GM23338 (cell line): ENCODE data around the gene SLC39A10. TPM values are rescaled to one million over a fixed set of nuclear protein-coding genes. Genes with fewer than 3 reads are reported as not detected.

Experiments used
- ATAC-seq: fragments of 200-7000 bp; cut with Tn5 transposase; 3 replicates; pipeline ENCODE4 v1.9.1; 2020
- DNase-seq: peaks from one replicate; pipeline ENCODE4 v3.0.0-alpha.2; 2015; ENCODE audit warnings: low spot score
- H2AFZ ChIP-seq: fragments of 200-600 bp; sonication (generic); 2 replicates; pipeline ENCODE4 v1.8.0; 2016; ENCODE audit warnings: antibody characterized with exemption, mild to moderate bottlenecking, moderate library complexity
- H3F3A ChIP-seq: fragments of 200-600 bp; sonication (generic); replicated peaks from 2 replicates; pipeline ENCODE4 v1.8.0; 2017; ENCODE audit warnings: antibody characterized with exemption, mixed run types, low read depth
- H3K27ac ChIP-seq: fragments of 200-600 bp; sonication (generic); 2 replicates; pipeline ENCODE4 v1.6.1; 2016; ENCODE audit warnings: low read depth
- H3K27me3 ChIP-seq: fragments of 200-600 bp; sonication (generic); 2 replicates; pipeline ENCODE4 v1.8.0; 2016; ENCODE audit warnings: mild to moderate bottlenecking, mixed run types, moderate library complexity; ENCODE audit not compliant: insufficient read depth
- H3K36me3 ChIP-seq: fragments of 200-600 bp; sonication (generic); 2 replicates; pipeline ENCODE4 v1.8.0; 2016; ENCODE audit warnings: mild to moderate bottlenecking; ENCODE audit not compliant: insufficient read depth
- H3K4me1 ChIP-seq: fragments of 200-600 bp; sonication (generic); 2 replicates; pipeline ENCODE4 v1.8.0; 2016; ENCODE audit warnings: mild to moderate bottlenecking, moderate library complexity; ENCODE audit not compliant: insufficient read depth
- H3K4me2 ChIP-seq: fragments of 200-600 bp; sonication (generic); 2 replicates; pipeline ENCODE4 v1.7.1; 2017; ENCODE audit warnings: mixed run types
- H3K4me3 ChIP-seq: fragments of 200-600 bp; sonication (generic); 2 replicates; pipeline ENCODE4 v1.6.1; 2016; ENCODE audit warnings: mixed run types
- H3K79me2 ChIP-seq: fragments of 200-600 bp; sonication (generic); replicated peaks from 2 replicates; pipeline ENCODE4 v1.8.0; 2017; ENCODE audit warnings: mild to moderate bottlenecking; ENCODE audit not compliant: insufficient read depth
- H3K9me2 ChIP-seq: fragments of 200-600 bp; sonication (generic); 2 replicates; pipeline ENCODE4 v1.8.0; 2017; ENCODE audit not compliant: insufficient read depth
- H4K20me1 ChIP-seq: fragments of 200-600 bp; sonication (generic); replicated peaks from 2 replicates; pipeline ENCODE4 v1.8.0; 2017; ENCODE audit warnings: mild to moderate bottlenecking; ENCODE audit not compliant: insufficient read depth
- H3K27ac Mint-ChIP-seq: 2 replicates; pipeline ENCODE4 v1.8.0; 2020; ENCODE audit warnings: inconsistent platforms, mild to moderate bottlenecking, moderate library complexity, mixed read lengths
- H3K27me3 Mint-ChIP-seq: 3 replicates; pipeline ENCODE4 v1.8.0; 2022; ENCODE audit warnings: low read depth, mild to moderate bottlenecking, moderate library complexity, mixed read lengths, inconsistent platforms; ENCODE audit not compliant: insufficient read depth, poor library complexity
- H3K36me3 Mint-ChIP-seq: 3 replicates; pipeline ENCODE4 v1.8.0; 2021; ENCODE audit warnings: low read depth, mild to moderate bottlenecking, inconsistent platforms, moderate library complexity, mixed read lengths
- H3K4me1 Mint-ChIP-seq: 3 replicates; pipeline ENCODE4 v1.8.0; 2020; ENCODE audit warnings: mild to moderate bottlenecking, inconsistent platforms, mixed read lengths
- H3K4me3 Mint-ChIP-seq: 3 replicates; pipeline ENCODE4 v1.8.0; 2021; ENCODE audit warnings: moderate library complexity, mild to moderate bottlenecking, inconsistent platforms, mixed read lengths
- H3K9me3 Mint-ChIP-seq: 3 replicates; pipeline ENCODE4 v1.8.0; 2020; ENCODE audit warnings: moderate library complexity, mild to moderate bottlenecking, inconsistent platforms, mixed read lengths
- CREB1 ChIP-seq: fragments of 250-450 bp; sonication (Bioruptor Pico); IDR thresholded peaks from 2 replicates; pipeline ENCODE4 v1.5.0; 2020; ENCODE audit warnings: low read depth, mild to moderate bottlenecking, moderate library complexity
- EZH2 ChIP-seq: fragments of 200-600 bp; sonication (generic); IDR thresholded peaks from one replicate; pipeline ENCODE4 v1.8.0; 2017; ENCODE audit warnings: antibody characterized with exemption, mild to moderate bottlenecking, low read depth; ENCODE audit not compliant: unreplicated experiment
- EZH2phosphoT487 ChIP-seq: fragments of 200-600 bp; sonication (generic); IDR thresholded peaks from one replicate; pipeline ENCODE4 v1.8.1; 2018; ENCODE audit warnings: antibody characterized with exemption; ENCODE audit not compliant: unreplicated experiment
- JUNB ChIP-seq: IDR thresholded peaks from one replicate; pipeline ENCODE4 v1.6.1; 2016; ENCODE audit warnings: antibody characterized with exemption; ENCODE audit not compliant: unreplicated experiment
- NANOG ChIP-seq: IDR thresholded peaks from 2 replicates; pipeline ENCODE4 v1.6.1; 2016; ENCODE audit warnings: antibody characterized with exemption, borderline replicate concordance
- POLR2AphosphoS5 ChIP-seq: IDR thresholded peaks from 2 replicates; pipeline ENCODE4 v1.6.1; 2016; ENCODE audit warnings: antibody characterized with exemption, low read depth
- STAT1 ChIP-seq: IDR thresholded peaks from one replicate; pipeline ENCODE4 v1.6.1; 2016; ENCODE audit warnings: antibody characterized with exemption; ENCODE audit not compliant: unreplicated experiment
- ZNF114 ChIP-seq: fragments of 250-450 bp; sonication (Bioruptor Pico); IDR thresholded peaks from 2 replicates; pipeline ENCODE4 v1.5.0; 2020; ENCODE audit warnings: mild to moderate bottlenecking, moderate library complexity
- ZNF331 ChIP-seq: fragments of 250-450 bp; sonication (Bioruptor Pico); IDR thresholded peaks from 2 replicates; pipeline ENCODE4 v1.5.0; 2020; ENCODE audit warnings: low read depth, mild to moderate bottlenecking, moderate library complexity
- polyA plus RNA-seq: library from polyadenylated mRNA; unstranded; fragments of >200 nt; fragmentation: Nextera tagmentation; extraction: Ambion mirVana; gene quantifications from 2 replicates; pipeline ENCODE4 v1.2.1, GENCODE V29; 2016
- total RNA-seq: library from RNA; depleted of rRNA; stranded (reverse); fragments of >200 nt; shearing (Covaris generic); gene quantifications from 2 replicates; pipeline ENCODE4 v1.2.3, GENCODE V29; 2014
- TF ChIP-seq, protein P1 (sequence below), 2 experiments: fragments of 200-600 bp in 1 of 2; sonication (generic) in 1 of 2; conservative IDR thresholded peaks; 2 replicates each; pipeline versions ENCODE4 v1.5.1 to v1.6.1; 2016 to 2017; ENCODE audit warnings: antibody characterized with exemption in 2 of 2, low read depth in 2 of 2, mild to moderate bottlenecking in 2 of 2, moderate library complexity in 1 of 2
- TF ChIP-seq, protein P2 (sequence below): IDR thresholded peaks from one replicate; pipeline ENCODE4 v1.6.1; 2018; ENCODE audit warnings: antibody characterized with exemption; ENCODE audit not compliant: unreplicated experiment
- TF ChIP-seq, protein P3 (sequence below): IDR thresholded peaks from 2 replicates; pipeline ENCODE4 v1.6.1; 2016; ENCODE audit warnings: antibody characterized with exemption
- TF ChIP-seq, protein P4 (sequence below): fragments of 250-450 bp; sonication (Bioruptor Pico); IDR thresholded peaks from 2 replicates; pipeline ENCODE4 v1.5.0; 2020; ENCODE audit warnings: mild to moderate bottlenecking, moderate library complexity

Gene SLC39A10
- total and polyA plus RNA-seq, 2 experiments from 2014 or later: 261 to 356 TPM

DNA sequence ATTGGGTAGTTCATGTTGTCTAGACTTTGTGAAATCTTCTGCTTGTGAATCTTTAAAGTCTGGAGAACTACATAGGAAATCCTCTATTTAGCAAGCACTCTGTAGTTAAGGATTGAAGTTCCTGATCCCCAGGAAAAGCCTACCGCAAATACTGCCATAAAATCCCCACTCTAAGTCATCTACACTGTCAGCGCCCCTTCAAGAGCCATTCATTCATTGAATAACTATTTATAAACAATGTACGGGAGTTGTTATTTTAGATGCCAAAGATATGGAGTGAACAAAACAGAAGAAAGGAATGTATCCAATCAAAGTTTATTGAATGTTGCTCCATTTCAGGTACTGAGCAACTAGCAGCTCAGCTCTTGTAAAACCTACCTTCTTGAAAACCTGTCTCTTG is 36.5 kb upstream of the SLC39A10 start:
- peaks cover 14% of the 10 kb centered on the region for H3K36me3 Mint-ChIP-seq

More for the DNA sequence above, 36.5 kb upstream of the SLC39A10 start:
- Histone ChIP-seq H3K9me2 (no peaks in the 10 kb centered on the region), H2AFZ (no peak overlapping the region), H3F3A (no peaks in the 10 kb centered on the region), H4K20me1 (no peaks in the 10 kb centered on the region; the same call in 1 of the 2 replicates), H3K4me3 (no peak overlapping the region), H3K4me1 (peaks cover 33% of the 10 kb centered on the region), H3K4me2 (no peak overlapping the region), H3K27ac (peak overlapping the region; percentile 3; the same call in 1 of the 2 replicates), H3K27me3 (no peaks in the 10 kb centered on the region), H3K36me3 (no peaks in the 10 kb centered on the region), H3K79me2 (peaks cover 68% of the 10 kb centered on the region)
- Mint-ChIP-seq H3K9me3 (no peaks in the 10 kb centered on the region), H3K27me3 (peaks cover 8% of the 10 kb centered on the region), H3K27ac (peak overlapping the region; percentile 50; the same call in 1 of the 2 replicates), H3K4me3 (no peak overlapping the region), H3K4me1 (peaks cover 27% of the 10 kb centered on the region)
- ATAC-seq (no peak), DNase-seq (no peak)
- TF ChIP-seq NANOG: no peak
- TF ChIP-seq JUNB: no peak
- TF ChIP-seq ZNF114: no peak
- no peak for TF ChIP-seq EZH2
- TF ChIP-seq, protein P1, sequence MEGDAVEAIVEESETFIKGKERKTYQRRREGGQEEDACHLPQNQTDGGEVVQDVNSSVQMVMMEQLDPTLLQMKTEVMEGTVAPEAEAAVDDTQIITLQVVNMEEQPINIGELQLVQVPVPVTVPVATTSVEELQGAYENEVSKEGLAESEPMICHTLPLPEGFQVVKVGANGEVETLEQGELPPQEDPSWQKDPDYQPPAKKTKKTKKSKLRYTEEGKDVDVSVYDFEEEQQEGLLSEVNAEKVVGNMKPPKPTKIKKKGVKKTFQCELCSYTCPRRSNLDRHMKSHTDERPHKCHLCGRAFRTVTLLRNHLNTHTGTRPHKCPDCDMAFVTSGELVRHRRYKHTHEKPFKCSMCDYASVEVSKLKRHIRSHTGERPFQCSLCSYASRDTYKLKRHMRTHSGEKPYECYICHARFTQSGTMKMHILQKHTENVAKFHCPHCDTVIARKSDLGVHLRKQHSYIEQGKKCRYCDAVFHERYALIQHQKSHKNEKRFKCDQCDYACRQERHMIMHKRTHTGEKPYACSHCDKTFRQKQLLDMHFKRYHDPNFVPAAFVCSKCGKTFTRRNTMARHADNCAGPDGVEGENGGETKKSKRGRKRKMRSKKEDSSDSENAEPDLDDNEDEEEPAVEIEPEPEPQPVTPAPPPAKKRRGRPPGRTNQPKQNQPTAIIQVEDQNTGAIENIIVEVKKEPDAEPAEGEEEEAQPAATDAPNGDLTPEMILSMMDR (conservative IDR thresholded peaks at IDR 0.05; ENCODE audit: low read depth in 2 of 2): no peak
- TF ChIP-seq, protein P2, sequence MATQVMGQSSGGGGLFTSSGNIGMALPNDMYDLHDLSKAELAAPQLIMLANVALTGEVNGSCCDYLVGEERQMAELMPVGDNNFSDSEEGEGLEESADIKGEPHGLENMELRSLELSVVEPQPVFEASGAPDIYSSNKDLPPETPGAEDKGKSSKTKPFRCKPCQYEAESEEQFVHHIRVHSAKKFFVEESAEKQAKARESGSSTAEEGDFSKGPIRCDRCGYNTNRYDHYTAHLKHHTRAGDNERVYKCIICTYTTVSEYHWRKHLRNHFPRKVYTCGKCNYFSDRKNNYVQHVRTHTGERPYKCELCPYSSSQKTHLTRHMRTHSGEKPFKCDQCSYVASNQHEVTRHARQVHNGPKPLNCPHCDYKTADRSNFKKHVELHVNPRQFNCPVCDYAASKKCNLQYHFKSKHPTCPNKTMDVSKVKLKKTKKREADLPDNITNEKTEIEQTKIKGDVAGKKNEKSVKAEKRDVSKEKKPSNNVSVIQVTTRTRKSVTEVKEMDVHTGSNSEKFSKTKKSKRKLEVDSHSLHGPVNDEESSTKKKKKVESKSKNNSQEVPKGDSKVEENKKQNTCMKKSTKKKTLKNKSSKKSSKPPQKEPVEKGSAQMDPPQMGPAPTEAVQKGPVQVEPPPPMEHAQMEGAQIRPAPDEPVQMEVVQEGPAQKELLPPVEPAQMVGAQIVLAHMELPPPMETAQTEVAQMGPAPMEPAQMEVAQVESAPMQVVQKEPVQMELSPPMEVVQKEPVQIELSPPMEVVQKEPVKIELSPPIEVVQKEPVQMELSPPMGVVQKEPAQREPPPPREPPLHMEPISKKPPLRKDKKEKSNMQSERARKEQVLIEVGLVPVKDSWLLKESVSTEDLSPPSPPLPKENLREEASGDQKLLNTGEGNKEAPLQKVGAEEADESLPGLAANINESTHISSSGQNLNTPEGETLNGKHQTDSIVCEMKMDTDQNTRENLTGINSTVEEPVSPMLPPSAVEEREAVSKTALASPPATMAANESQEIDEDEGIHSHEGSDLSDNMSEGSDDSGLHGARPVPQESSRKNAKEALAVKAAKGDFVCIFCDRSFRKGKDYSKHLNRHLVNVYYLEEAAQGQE: no peak
- TF ChIP-seq, protein P3, sequence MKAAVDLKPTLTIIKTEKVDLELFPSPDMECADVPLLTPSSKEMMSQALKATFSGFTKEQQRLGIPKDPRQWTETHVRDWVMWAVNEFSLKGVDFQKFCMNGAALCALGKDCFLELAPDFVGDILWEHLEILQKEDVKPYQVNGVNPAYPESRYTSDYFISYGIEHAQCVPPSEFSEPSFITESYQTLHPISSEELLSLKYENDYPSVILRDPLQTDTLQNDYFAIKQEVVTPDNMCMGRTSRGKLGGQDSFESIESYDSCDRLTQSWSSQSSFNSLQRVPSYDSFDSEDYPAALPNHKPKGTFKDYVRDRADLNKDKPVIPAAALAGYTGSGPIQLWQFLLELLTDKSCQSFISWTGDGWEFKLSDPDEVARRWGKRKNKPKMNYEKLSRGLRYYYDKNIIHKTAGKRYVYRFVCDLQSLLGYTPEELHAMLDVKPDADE: no peak
- TF ChIP-seq, protein P4, sequence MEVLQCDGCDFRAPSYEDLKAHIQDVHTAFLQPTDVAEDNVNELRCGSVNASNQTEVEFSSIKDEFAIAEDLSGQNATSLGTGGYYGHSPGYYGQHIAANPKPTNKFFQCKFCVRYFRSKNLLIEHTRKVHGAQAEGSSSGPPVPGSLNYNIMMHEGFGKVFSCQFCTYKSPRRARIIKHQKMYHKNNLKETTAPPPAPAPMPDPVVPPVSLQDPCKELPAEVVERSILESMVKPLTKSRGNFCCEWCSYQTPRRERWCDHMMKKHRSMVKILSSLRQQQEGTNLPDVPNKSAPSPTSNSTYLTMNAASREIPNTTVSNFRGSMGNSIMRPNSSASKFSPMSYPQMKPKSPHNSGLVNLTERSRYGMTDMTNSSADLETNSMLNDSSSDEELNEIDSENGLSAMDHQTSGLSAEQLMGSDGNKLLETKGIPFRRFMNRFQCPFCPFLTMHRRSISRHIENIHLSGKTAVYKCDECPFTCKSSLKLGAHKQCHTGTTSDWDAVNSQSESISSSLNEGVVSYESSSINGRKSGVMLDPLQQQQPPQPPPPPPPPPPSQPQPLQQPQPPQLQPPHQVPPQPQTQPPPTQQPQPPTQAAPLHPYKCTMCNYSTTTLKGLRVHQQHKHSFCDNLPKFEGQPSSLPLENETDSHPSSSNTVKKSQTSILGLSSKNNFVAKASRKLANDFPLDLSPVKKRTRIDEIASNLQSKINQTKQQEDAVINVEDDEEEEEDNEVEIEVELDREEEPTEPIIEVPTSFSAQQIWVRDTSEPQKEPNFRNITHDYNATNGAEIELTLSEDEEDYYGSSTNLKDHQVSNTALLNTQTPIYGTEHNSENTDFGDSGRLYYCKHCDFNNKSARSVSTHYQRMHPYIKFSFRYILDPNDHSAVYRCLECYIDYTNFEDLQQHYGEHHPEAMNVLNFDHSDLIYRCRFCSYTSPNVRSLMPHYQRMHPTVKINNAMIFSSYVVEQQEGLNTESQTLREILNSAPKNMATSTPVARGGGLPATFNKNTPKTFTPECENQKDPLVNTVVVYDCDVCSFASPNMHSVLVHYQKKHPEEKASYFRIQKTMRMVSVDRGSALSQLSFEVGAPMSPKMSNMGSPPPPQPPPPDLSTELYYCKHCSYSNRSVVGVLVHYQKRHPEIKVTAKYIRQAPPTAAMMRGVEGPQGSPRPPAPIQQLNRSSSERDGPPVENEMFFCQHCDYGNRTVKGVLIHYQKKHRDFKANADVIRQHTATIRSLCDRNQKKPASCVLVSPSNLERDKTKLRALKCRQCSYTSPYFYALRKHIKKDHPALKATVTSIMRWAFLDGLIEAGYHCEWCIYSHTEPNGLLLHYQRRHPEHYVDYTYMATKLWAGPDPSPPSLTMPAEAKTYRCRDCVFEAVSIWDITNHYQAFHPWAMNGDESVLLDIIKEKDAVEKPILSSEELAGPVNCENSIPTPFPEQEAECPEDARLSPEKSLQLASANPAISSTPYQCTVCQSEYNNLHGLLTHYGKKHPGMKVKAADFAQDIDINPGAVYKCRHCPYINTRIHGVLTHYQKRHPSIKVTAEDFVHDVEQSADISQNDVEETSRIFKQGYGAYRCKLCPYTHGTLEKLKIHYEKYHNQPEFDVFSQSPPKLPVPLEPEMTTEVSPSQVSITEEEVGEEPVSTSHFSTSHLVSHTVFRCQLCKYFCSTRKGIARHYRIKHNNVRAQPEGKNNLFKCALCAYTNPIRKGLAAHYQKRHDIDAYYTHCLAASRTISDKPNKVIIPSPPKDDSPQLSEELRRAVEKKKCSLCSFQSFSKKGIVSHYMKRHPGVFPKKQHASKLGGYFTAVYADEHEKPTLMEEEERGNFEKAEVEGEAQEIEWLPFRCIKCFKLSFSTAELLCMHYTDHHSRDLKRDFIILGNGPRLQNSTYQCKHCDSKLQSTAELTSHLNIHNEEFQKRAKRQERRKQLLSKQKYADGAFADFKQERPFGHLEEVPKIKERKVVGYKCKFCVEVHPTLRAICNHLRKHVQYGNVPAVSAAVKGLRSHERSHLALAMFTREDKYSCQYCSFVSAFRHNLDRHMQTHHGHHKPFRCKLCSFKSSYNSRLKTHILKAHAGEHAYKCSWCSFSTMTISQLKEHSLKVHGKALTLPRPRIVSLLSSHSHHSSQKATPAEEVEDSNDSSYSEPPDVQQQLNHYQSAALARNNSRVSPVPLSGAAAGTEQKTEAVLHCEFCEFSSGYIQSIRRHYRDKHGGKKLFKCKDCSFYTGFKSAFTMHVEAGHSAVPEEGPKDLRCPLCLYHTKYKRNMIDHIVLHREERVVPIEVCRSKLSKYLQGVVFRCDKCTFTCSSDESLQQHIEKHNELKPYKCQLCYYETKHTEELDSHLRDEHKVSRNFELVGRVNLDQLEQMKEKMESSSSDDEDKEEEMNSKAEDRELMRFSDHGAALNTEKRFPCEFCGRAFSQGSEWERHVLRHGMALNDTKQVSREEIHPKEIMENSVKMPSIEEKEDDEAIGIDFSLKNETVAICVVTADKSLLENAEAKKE (CRISPR knock-in tag): no peak
- TF ChIP-seq POLR2AphosphoS5: no peak
- TF ChIP-seq STAT1: no peak
- no peak for TF ChIP-seq CREB1 (CRISPR knock-in tag)
- TF ChIP-seq ZNF331 (CRISPR knock-in tag): no peak
- TF ChIP-seq EZH2phosphoT487: no peak
